ENCODE data around the gene PLD1. TPM values are rescaled to one million over a fixed set of nuclear protein-coding genes. Genes with fewer than 3 reads are reported as not detected.
"Not testable (repeated sequence)": the region's sequence is repeated elsewhere in the genome, so short reads cannot be mapped to it uniquely, and the experiment has no call there.

PLD1 gene
- total RNA-seq, 2 donors from 2014 or later, result 5.4 to 7.7 TPM

- Mint-ChIP-seq H3K27ac (no peak overlapping the region), H3K27me3 (no peaks in the 10 kb centered on the region), H3K4me1 (ENCODE audit: low read depth in 2 of 2) (no peaks in the 10 kb centered on the region), H3K36me3 (peaks cover 9% of the 10 kb centered on the region), H3K9me3 (no peaks in the 10 kb centered on the region), H3K4me3 (no peak overlapping the region)
- DNase-seq (ENCODE audit: low spot score) (no peak), ATAC-seq (no peak)
These were observed 98.7 kb downstream of the PLD1 start for GRCh38 chr3:171711461-171712170.

- no peaks in the 10 kb centered on the region for H3K27me3 Mint-ChIP-seq
- no peaks in the 10 kb centered on the region for H3K4me1 Mint-ChIP-seq (ENCODE audit: low read depth in 2 of 2)
- H3K9me3 Mint-ChIP-seq, result no peaks in the 10 kb centered on the region
These were observed 99.9 kb downstream of the PLD1 start for GRCh38 chr3:171710359-171710758.

GRCh38 chr3:171704814-171705213, 105.5 kb downstream of the PLD1 start:
- H3K27ac Mint-ChIP-seq, result no peak overlapping the region
- no peaks in the 10 kb centered on the region for H3K36me3 Mint-ChIP-seq
- H3K27me3 Mint-ChIP-seq, result no peaks in the 10 kb centered on the region
- no peaks in the 10 kb centered on the region for H3K9me3 Mint-ChIP-seq
- no peak overlapping the region for H3K4me3 Mint-ChIP-seq
- ATAC-seq (no peak), DNase-seq (ENCODE audit: low spot score) (no peak)
- H3K4me1 Mint-ChIP-seq (ENCODE audit: low read depth in 2 of 2), result no peaks in the 10 kb centered on the region

More at GRCh38 chr3:171710359-171710758, 99.9 kb downstream of the PLD1 start:
- ATAC-seq (no peak), DNase-seq (ENCODE audit: low spot score) (no peak)
- Mint-ChIP-seq H3K36me3 (peaks cover 2% of the 10 kb centered on the region), H3K27ac (no peak overlapping the region), H3K4me3 (no peak overlapping the region)

- Mint-ChIP-seq H3K27ac (no peak overlapping the region), H3K9me3 (no peaks in the 10 kb centered on the region), H3K27me3 (no peaks in the 10 kb centered on the region), H3K36me3 (no peaks in the 10 kb centered on the region), H3K4me1 (ENCODE audit: low read depth in 2 of 2) (no peaks in the 10 kb centered on the region), H3K4me3 (no peak overlapping the region)
- DNase-seq (ENCODE audit: low spot score), result no peak
- ATAC-seq, result no peak
These were observed 106.3 kb downstream of the PLD1 start for GRCh38 chr3:171704002-171704401.

GRCh38 chr3:171703144-171703543, 107.1 kb downstream of the PLD1 start:
- DNase-seq (ENCODE audit: low spot score) (no peak), ATAC-seq (no peak)
- H3K36me3 Mint-ChIP-seq, result no peaks in the 10 kb centered on the region
- no peaks in the 10 kb centered on the region for H3K27me3 Mint-ChIP-seq
- no peaks in the 10 kb centered on the region for H3K4me1 Mint-ChIP-seq (ENCODE audit: low read depth in 2 of 2)
- no peaks in the 10 kb centered on the region for H3K9me3 Mint-ChIP-seq
- no peak overlapping the region for H3K4me3 Mint-ChIP-seq
- no peak overlapping the region for H3K27ac Mint-ChIP-seq

- no peak overlapping the region for H3K4me3 Mint-ChIP-seq
- DNase-seq (ENCODE audit: low spot score) (no peak), ATAC-seq (no peak)
- no peaks in the 10 kb centered on the region for H3K9me3 Mint-ChIP-seq
- no peak overlapping the region for H3K27ac Mint-ChIP-seq
- no peaks in the 10 kb centered on the region for H3K36me3 Mint-ChIP-seq
- H3K4me1 Mint-ChIP-seq (ENCODE audit: low read depth in 2 of 2), result no peaks in the 10 kb centered on the region
- no peaks in the 10 kb centered on the region for H3K27me3 Mint-ChIP-seq
These were observed 109.6 kb downstream of the PLD1 start for GRCh38 chr3:171700653-171701052.

- H3K4me3 Mint-ChIP-seq, result no peak overlapping the region
- H3K4me1 Mint-ChIP-seq (ENCODE audit: low read depth in 2 of 2), result no peaks in the 10 kb centered on the region
- ATAC-seq (no peak), DNase-seq (ENCODE audit: low spot score) (no peak)
- H3K9me3 Mint-ChIP-seq, result no peaks in the 10 kb centered on the region
- no peaks in the 10 kb centered on the region for H3K36me3 Mint-ChIP-seq
- H3K27ac Mint-ChIP-seq, result peak overlapping the region in 1 of 2 donors; percentile 1
- no peaks in the 10 kb centered on the region for H3K27me3 Mint-ChIP-seq
These were observed 110.1 kb downstream of the PLD1 start for GRCh38 chr3:171700157-171700556.

GRCh38 chr3:171699601-171700000, 110.7 kb downstream of the PLD1 start:
- Mint-ChIP-seq H3K27me3 (no peaks in the 10 kb centered on the region), H3K36me3 (no peaks in the 10 kb centered on the region), H3K9me3 (no peaks in the 10 kb centered on the region), H3K27ac (peak overlapping the region in 1 of 2 donors; percentile 1), H3K4me3 (no peak overlapping the region), H3K4me1 (ENCODE audit: low read depth in 2 of 2) (no peaks in the 10 kb centered on the region)
- ATAC-seq (no peak), DNase-seq (ENCODE audit: low spot score) (no peak)

GRCh38 chr3:171696805-171697204, 113.5 kb downstream of the PLD1 start:
- Mint-ChIP-seq H3K4me3 (no peak overlapping the region), H3K27me3 (no peaks in the 10 kb centered on the region), H3K4me1 (ENCODE audit: low read depth in 2 of 2) (no peaks in the 10 kb centered on the region), H3K9me3 (no peaks in the 10 kb centered on the region), H3K36me3 (no peaks in the 10 kb centered on the region), H3K27ac (no peak overlapping the region)
- no peak for DNase-seq (ENCODE audit: low spot score)
- ATAC-seq, result no peak

- Mint-ChIP-seq H3K4me3 (no peak overlapping the region), H3K27me3 (no peaks in the 10 kb centered on the region), H3K4me1 (ENCODE audit: low read depth in 2 of 2) (peaks cover under 1 to 7% of the 10 kb centered on the region in 2 donors), H3K9me3 (no peaks in the 10 kb centered on the region), H3K36me3 (no peaks in the 10 kb centered on the region), H3K27ac (no peak overlapping the region)
- ATAC-seq, result no peak
- DNase-seq (ENCODE audit: low spot score), result no peak
These were observed 114.9 kb downstream of the PLD1 start for GRCh38 chr3:171695426-171695825.

GRCh38 chr3:171694888-171695287, 115.4 kb downstream of the PLD1 start:
- Mint-ChIP-seq H3K4me3 (no peak overlapping the region), H3K4me1 (ENCODE audit: low read depth in 2 of 2) (peaks cover 4 to 12% of the 10 kb centered on the region in 2 donors), H3K9me3 (no peaks in the 10 kb centered on the region), H3K36me3 (no peaks in the 10 kb centered on the region), H3K27ac (no peak overlapping the region), H3K27me3 (no peaks in the 10 kb centered on the region)
- no peak for ATAC-seq
- no peak for DNase-seq (ENCODE audit: low spot score)

GRCh38 chr3:171692551-171692950, 117.7 kb downstream of the PLD1 start:
- peaks cover 7 to 17% of the 10 kb centered on the region in 2 donors for H3K4me1 Mint-ChIP-seq (ENCODE audit: low read depth in 2 of 2)
- H3K36me3 Mint-ChIP-seq, H3K27ac Mint-ChIP-seq: not testable (repeated sequence)

GRCh38 chr3:171691485-171691884, 118.8 kb downstream of the PLD1 start:
- H3K27ac Mint-ChIP-seq, result no peak overlapping the region
- no peaks in the 10 kb centered on the region for H3K36me3 Mint-ChIP-seq
- no peaks in the 10 kb centered on the region for H3K9me3 Mint-ChIP-seq
- peak overlapping the region; percentile 41 for H3K4me3 Mint-ChIP-seq
- no peak for DNase-seq (ENCODE audit: low spot score)
- H3K27me3 Mint-ChIP-seq, result no peaks in the 10 kb centered on the region
- no peak for ATAC-seq
- peaks cover 7 to 17% of the 10 kb centered on the region in 2 donors for H3K4me1 Mint-ChIP-seq (ENCODE audit: low read depth in 2 of 2)

More at GRCh38 chr3:171692551-171692950, 117.7 kb downstream of the PLD1 start:
- not testable (repeated sequence) for ATAC-seq; H3K9me3 Mint-ChIP-seq; H3K4me3 Mint-ChIP-seq; H3K27me3 Mint-ChIP-seq; DNase-seq (ENCODE audit: low spot score)

GRCh38 chr3:171690281-171690680, 120.0 kb downstream of the PLD1 start:
- DNase-seq (ENCODE audit: low spot score) (no peak), ATAC-seq (no peak)
- Mint-ChIP-seq H3K4me3 (peak overlapping the region; percentile 41), H3K36me3 (no peaks in the 10 kb centered on the region), H3K27me3 (no peaks in the 10 kb centered on the region), H3K4me1 (ENCODE audit: low read depth in 2 of 2) (peaks cover 7 to 17% of the 10 kb centered on the region in 2 donors), H3K9me3 (no peaks in the 10 kb centered on the region), H3K27ac (peak overlapping the region; percentile 24)

- H3K4me1 Mint-ChIP-seq (ENCODE audit: low read depth in 2 of 2), result peaks cover 7 to 17% of the 10 kb centered on the region in 2 donors
- DNase-seq (ENCODE audit: low spot score), result no peak
- H3K4me3 Mint-ChIP-seq, result no peak overlapping the region
- H3K27ac Mint-ChIP-seq, result no peak overlapping the region
- no peaks in the 10 kb centered on the region for H3K27me3 Mint-ChIP-seq
- no peaks in the 10 kb centered on the region for H3K9me3 Mint-ChIP-seq
- no peak for ATAC-seq
- no peaks in the 10 kb centered on the region for H3K36me3 Mint-ChIP-seq
These were observed 121.7 kb downstream of the PLD1 start for GRCh38 chr3:171688593-171688992.
